Breast epithelium (tissue), 3 donors: ENCODE results near the gene NCAM2.

Experiments used
- CTCF ChIP-seq, 3 donors: fragments of 450-650 bp; IDR thresholded peaks; one replicate each; pipeline ENCODE4 v1.5.1; 2016 to 2017; ENCODE audit warnings: antibody characterized with exemption in 3 of 3, mild to moderate bottlenecking in 3 of 3, moderate library complexity in 3 of 3
- POLR2A ChIP-seq: fragments of 450-650 bp; IDR thresholded peaks from one replicate; pipeline ENCODE4 v1.6.1; 2016; ENCODE audit warnings: antibody characterized with exemption, mild to moderate bottlenecking, moderate library complexity

GRCh38 chr21:21241391-21241790 lies 243.2 kb downstream of the NCAM2 start:
- TF ChIP-seq POLR2A (no peak), CTCF (IDR thresholded peaks at IDR 0.05) (no peak)
